Measurements from ENCODE around the gene PCNX2.

The PCNX2 gene

GRCh38 chr1:232937741-232938375 lies 357.7 kb downstream of the PCNX2 start:
- no peak for DNase-seq (ENCODE audit: low read depth, low spot score)

- DNase-seq (ENCODE audit: low read depth, low spot score) = no peak
These were observed 358.6 kb downstream of the PCNX2 start for GRCh38 chr1:232936941-232937340.

Data from ELF-1 (cell line).